Subcutaneous adipose tissue (tissue), 4 donors: ENCODE measurements around the gene SFXN5. TPM values are rescaled to one million over a fixed set of nuclear protein-coding genes. Genes with fewer than 3 reads are reported as not detected.

Experiments
- total RNA-seq, 4 donors: library from RNA; depleted of rRNA; stranded (reverse); fragments of >200 nt; gene quantifications; one replicate each; pipeline ENCODE4 v1.1.0, GENCODE V29; 2016
- TF ChIP-seq, protein P1 (sequence below): fragments of 450-650 bp; IDR thresholded peaks from one replicate; pipeline ENCODE4 v1.5.1; 2016; ENCODE audit warnings: low read depth, mild to moderate bottlenecking, control low read depth, antibody characterized with exemption, moderate library complexity

SFXN5 gene
- total RNA-seq, 4 donors from 2014 or later, result 5.1 to 8.9 (median 7.6) TPM

DNA sequence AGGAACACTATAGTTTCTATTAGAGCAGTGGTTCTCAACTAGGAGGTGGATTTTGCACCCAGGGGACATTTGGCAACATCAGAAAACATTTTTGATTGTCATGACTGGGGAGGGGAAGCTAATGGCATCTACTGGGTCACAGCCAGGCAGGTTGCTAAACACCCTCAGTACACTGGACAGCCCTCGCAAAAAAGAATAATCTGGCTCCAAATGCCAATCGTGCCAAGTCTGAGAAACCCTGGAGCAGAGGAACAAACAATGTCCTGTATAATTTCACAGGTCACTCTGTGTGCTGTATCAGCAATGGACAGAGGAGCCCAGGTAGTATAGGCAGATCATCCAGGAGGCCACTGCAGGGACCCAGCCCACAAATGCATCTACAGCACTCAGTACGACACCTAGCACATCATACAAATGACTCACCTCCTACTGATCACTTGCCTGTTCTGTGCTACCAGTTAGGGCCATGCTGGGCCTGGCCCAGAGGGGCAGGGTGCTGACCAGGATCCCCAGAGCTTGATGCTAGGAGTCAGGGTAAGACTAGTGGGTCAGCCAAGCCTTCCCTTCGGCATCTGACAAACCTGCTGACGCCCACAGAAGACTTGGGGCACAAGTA is 37.6 kb downstream of the SFXN5 start:
- TF ChIP-seq, protein P1, sequence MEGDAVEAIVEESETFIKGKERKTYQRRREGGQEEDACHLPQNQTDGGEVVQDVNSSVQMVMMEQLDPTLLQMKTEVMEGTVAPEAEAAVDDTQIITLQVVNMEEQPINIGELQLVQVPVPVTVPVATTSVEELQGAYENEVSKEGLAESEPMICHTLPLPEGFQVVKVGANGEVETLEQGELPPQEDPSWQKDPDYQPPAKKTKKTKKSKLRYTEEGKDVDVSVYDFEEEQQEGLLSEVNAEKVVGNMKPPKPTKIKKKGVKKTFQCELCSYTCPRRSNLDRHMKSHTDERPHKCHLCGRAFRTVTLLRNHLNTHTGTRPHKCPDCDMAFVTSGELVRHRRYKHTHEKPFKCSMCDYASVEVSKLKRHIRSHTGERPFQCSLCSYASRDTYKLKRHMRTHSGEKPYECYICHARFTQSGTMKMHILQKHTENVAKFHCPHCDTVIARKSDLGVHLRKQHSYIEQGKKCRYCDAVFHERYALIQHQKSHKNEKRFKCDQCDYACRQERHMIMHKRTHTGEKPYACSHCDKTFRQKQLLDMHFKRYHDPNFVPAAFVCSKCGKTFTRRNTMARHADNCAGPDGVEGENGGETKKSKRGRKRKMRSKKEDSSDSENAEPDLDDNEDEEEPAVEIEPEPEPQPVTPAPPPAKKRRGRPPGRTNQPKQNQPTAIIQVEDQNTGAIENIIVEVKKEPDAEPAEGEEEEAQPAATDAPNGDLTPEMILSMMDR, result no peak

DNA sequence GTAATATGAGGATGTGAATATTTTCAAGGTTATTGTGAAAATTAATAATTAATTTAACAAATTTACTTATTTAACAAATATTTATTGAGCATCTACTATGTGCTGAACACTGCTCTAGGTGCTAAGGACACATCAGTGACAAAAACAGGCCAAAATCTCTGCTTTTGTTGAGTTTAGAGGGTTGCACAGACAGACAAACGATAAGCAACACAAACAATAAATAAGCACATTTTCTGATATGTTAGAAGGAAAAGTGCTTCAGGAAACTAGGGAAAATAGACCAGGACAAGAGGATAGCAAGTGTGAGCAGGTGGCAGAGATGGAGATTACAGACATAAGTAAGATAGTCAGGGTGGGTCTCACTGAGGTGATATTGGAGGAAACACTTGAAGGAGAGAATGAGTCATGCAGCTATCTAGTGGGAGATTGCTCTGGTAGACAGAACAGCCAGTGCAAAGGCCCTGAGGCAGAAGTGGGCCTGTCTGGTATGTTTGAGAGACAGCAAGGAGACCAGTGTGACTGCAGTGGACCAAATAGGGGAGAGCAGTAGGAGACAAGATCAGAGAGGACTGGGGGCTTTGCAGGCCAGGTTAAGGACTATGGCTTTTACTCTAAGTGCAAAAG is 38.3 kb downstream of the SFXN5 start:
- TF ChIP-seq, protein P1, result no peak

DNA sequence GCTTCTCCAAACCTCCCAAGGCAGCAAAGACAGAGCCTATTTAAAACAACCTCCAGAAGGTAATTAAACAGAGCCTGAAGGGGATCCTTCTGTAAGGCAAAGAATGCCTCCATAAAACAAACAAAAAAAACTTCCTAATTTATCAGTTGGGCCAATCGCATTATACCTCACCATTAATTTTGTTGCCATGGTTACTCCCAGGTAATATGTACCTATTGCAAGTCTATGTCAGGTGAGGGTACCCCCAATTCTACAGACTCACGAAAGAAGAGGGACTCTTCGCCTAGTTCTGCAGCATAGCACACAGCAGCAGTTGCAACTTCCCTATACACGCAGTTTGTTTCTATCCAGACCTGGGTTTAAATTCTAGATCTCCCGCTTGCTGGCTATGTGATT is 38.8 kb downstream of the SFXN5 start:
- TF ChIP-seq, protein P1, result no peak

DNA sequence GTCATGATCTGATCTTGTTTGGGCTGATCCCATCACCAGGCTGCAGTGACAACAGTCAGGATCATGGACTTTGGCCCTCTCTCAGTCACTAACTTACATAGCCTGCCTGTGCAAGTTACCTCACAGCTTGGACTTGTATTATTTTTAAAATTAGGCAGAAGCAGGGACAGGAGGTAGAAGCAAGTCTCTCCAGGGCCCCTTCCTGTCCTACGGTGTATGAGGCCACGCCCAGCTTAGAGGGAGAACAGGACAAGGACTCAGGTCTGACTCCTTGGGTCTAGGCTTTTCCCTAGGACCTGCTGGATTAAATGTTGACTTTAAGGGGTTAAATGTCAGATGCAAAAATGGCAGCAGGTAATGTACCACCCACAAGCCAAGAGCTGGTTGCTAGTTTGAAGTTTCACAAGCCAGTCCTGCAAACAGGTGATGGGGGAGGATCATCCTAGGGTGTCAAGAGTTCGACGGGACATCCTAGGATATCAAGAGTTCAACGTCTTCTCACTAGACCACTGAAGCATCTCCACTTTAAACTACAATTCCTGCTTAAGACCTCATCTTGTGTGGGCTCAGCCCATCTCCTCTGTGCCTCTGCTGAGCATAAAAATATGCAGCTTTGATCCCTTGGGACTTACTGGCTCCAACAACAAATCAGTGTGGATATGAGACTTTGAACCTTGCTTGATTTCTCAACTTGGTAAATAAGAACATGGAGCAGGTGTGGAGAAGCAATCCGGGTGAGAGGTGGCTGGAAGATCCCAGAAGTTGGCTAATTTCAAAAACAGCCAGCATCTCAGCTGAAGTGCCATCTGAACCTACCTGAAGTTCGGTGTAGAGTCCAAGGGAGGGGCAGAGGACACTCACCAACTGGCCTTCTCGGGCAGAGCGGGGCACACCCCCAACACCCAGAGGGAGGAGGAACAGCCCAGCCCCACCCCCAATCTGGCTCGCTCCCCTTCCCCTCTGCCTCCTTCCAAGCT is 39.5 kb downstream of the SFXN5 start:
- TF ChIP-seq, protein P1, result no peak

DNA sequence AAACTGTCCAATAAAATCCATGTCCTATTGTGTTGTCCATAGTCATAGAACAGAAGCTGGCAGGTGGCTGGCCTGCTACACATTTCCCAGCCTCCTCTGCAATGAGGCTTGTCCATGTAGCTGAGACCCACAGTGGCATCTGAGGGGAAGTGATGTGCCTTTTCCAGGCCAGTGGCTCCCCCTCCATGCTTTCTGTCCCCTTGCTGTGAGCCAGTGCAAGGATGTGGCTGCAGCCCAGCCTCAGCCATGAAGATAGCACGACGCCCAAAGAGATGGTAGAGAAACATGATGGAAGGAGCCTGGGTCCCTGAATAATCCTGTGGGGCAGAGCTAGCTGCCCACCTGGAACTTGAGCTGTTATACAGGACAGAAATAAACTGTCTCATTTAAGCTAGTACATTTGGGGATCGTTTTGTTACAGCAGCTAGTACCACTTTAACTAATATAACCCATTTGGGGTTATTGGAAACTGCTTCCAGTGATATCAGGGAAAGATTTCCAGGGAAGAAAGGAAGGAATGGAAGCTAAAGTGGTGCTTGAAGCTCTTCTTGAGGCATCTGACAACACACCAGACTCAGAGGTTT is 40.3 kb downstream of the SFXN5 start:
- TF ChIP-seq, protein P1, result no peak

DNA sequence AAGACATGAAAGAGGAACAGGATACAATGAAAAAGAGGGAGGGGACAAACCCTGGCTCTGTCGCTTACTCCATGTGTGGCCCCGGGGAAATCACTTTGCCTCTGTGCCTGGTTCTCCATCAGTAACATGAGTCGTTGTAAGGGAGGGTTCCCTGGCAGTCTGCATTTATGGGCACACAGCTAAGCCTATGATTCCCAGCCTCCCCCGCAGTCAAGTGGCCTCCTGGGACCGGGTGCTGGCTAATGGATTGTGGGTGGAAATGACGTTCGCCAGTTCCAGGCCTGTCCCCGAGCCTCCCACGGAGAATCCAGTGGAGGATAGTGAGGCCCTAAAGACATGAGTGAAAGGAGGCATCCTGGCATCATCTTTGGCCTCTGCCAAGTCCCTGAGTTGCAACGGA is 42.7 kb downstream of the SFXN5 start:
- TF ChIP-seq, protein P1, result no peak
